C4-2B (cell line): ENCODE results near the gene TNNT3.

Experiments used
- H3K27ac ChIP-seq: fragments of 450-650 bp; 2 replicates; pipeline ENCODE4 v1.5.1; 2017
- ZFX ChIP-seq: fragments of 450-650 bp; IDR thresholded peaks from 2 replicates; pipeline ENCODE4 v1.6.1; 2017
- TF ChIP-seq, protein P1 (sequence below): fragments of 450-650 bp; conservative IDR thresholded peaks from 2 replicates; pipeline ENCODE4 v1.5.1; 2017; ENCODE audit warnings: mild to moderate bottlenecking

The TNNT3 gene

GRCh38 chr11:1948389-1948788 lies 28.9 kb downstream of the TNNT3 start:
- TF ChIP-seq, protein P1, sequence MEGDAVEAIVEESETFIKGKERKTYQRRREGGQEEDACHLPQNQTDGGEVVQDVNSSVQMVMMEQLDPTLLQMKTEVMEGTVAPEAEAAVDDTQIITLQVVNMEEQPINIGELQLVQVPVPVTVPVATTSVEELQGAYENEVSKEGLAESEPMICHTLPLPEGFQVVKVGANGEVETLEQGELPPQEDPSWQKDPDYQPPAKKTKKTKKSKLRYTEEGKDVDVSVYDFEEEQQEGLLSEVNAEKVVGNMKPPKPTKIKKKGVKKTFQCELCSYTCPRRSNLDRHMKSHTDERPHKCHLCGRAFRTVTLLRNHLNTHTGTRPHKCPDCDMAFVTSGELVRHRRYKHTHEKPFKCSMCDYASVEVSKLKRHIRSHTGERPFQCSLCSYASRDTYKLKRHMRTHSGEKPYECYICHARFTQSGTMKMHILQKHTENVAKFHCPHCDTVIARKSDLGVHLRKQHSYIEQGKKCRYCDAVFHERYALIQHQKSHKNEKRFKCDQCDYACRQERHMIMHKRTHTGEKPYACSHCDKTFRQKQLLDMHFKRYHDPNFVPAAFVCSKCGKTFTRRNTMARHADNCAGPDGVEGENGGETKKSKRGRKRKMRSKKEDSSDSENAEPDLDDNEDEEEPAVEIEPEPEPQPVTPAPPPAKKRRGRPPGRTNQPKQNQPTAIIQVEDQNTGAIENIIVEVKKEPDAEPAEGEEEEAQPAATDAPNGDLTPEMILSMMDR = no peak
- no peak for TF ChIP-seq ZFX

GRCh38 chr11:1949302-1949701 lies 29.8 kb downstream of the TNNT3 start:
- TF ChIP-seq, protein P1 = no peak
- no peak for TF ChIP-seq ZFX
- H3K27ac ChIP-seq = no peak overlapping the region

More at GRCh38 chr11:1948389-1948788, 28.9 kb downstream of the TNNT3 start:
- H3K27ac ChIP-seq = no peak overlapping the region

DNA sequence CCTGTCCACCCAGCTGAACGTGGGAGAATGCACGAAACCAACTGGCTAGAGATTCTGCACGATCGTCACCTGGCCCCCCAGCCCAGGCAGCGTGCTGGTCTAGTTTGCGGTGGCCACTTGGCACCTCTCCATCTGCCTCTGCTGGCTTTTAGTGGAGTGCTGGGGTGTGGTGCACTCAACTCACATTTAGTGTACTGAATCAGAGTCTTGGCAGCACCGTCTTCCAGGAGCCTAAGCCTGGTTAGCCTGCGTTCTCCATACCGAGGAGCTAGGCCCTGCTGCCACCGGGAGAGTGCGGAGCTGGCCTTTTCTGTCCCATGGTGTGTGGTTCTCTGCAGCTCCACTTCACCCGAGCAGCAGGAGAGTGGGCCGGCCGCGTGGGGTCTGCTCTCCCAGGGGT lies 30.4 kb downstream of the TNNT3 start:
- H3K27ac ChIP-seq = no peak overlapping the region
- TF ChIP-seq, protein P1 = no peak
- TF ChIP-seq ZFX = no peak

DNA sequence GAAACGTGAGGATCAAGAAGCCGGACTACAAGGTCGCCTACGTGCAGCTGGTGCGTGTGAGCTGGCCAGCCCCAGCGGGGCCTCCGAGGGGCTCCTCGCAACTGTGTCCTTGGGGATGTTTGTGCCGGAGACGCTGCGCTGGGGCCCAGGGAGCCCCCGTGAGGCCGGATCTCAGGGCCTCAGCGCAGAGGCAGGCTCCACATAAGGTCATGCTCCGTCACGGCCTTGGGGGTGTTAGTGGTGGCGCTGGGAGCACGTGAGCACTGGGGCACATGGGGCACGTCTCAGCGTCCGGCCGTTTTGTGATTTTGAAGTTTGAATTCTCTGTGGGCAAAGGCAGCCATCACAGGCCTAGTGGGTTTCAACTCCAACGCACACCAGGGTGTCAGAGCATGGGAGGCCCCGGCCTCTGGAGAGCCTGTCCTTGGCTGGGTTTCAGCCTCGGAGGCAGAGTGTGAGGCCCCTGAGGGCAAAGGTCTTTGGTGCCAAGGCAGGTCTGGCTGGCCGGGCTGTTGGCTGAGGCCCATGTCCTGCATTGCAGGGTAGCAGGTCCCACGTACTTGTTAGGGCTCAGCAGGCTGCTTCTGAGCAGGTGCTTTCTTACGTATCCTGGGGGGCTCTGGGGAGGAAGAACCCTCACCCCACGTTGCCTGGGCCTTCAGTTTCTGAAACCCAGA lies 33.4 kb downstream of the TNNT3 start:
- H3K27ac ChIP-seq = no peak overlapping the region
- TF ChIP-seq, protein P1 = no peak
- no peak for TF ChIP-seq ZFX

- TF ChIP-seq, protein P1 = no peak
- TF ChIP-seq ZFX = no peak
Observed at GRCh38 chr11:1953489-1954266, 34.2 kb downstream of the TNNT3 start.

DNA sequence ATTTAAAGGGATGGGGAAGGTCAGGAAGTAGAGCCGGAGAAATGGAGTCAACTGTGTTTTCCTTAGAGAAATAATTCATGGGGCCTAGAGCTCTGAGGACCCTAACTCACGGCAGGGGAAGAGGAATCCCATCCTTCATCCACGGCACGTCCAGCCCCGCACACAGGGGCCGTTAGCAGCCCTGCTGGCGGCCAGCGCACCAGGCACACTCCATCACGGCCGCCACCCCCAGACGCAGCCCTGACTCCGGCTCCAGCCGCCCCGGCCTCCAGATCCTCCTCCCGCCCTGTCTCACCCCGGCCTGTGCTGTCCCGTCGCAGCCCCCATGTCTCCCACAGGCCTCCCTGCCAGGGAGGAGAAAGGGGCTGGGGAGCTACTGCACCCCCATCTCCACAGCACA lies 38.9 kb downstream of the TNNT3 start:
- TF ChIP-seq, protein P1 = no peak
- TF ChIP-seq ZFX = no peak
- H3K27ac ChIP-seq = no peak overlapping the region

More at GRCh38 chr11:1953489-1954266, 34.2 kb downstream of the TNNT3 start:
- H3K27ac ChIP-seq = no peak overlapping the region

- TF ChIP-seq, protein P1 = no peak
- TF ChIP-seq ZFX = no peak
Observed at GRCh38 chr11:1959786-1960185, 40.3 kb downstream of the TNNT3 start.

More at GRCh38 chr11:1959786-1960185, 40.3 kb downstream of the TNNT3 start:
- H3K27ac ChIP-seq = no peak overlapping the region
